ENCODE data around the gene TRIP13. TPM values are rescaled to one million over a fixed set of nuclear protein-coding genes. Genes with fewer than 3 reads are reported as not detected.

TRIP13 gene
- total and polyA plus RNA-seq, 2 of the 4 experiments (the other 2 are of a cell fraction) = 17.1 to 35.5 TPM

DNA sequence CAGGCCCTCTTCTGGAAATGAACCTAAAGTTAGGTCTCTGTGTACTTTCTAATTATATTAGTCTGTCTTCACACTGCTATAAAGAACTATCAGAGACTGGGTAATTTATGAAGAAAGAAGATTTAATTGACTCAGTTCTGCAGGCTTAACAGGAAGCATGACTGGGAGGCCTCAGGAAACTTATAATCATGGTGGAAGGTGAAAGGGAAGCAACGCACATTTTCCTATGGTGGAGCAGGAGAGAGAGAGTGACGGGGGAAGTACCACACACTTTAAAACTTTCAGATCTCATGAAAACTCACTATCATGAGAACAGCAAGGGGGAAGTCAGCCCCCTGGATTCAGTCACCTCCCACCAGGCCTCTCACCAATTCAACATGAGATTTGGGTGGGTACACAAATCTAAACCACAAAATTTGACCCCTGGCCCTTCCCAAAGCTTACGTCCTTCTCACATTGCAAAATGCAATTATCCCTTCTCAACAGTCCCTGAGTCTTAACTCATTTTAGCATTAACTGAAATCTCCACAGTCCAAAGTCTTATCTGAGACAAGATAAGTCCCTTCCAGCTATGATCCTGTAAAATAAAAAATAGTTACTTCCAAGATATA is 40.7 kb downstream of the TRIP13 start:
- H3K27ac ChIP-seq (ENCODE audit: insufficient read depth, low read length) = no peak overlapping the region
- H3K9ac ChIP-seq (ENCODE audit: low read depth, low read length) = no peak overlapping the region
- no peak for DNase-seq
- no peak overlapping the region for H2AK9ac ChIP-seq (replicated peaks; ENCODE audit: low read depth, low read length, poor library complexity)
- no peaks in the 10 kb centered on the region; the same call in 1 of the 2 replicates for H3K9me1 ChIP-seq (ENCODE audit: insufficient read depth, low read length)
- no peaks in the 10 kb centered on the region for H3K36me3 ChIP-seq (ENCODE audit: control insufficient read depth, insufficient read depth, low read length)
- no peak overlapping the region for H2BK15ac ChIP-seq (ENCODE audit: low read depth, low read length)
- peaks cover 7% of the 10 kb centered on the region; the same call in 1 of the 2 replicates for H3K4me1 ChIP-seq (ENCODE audit: control insufficient read depth, insufficient read depth, low read length)
- WGBS, 2 experiments (ENCODE audit: extremely low coverage in 2 of 2, insufficient read length in 1 of 2) = no CpG with 5 or more reads among the region's 3 CpGs
- no peak for ATAC-seq (ENCODE audit: low read depth)
- CTCF ChIA-PET = interaction anchor here (1.7 to 3.3 kb wide), 4 partner anchors 10 to 234 kb away, joined by 6 to 11 read pairs (median 9); no protein-coding TSS in a partner anchor
- dilution Hi-C loops (cut with HindIII; ENCODE audit: low sequenced_read_pairs, unreplicated experiment) = no loop called here
- no peak overlapping the region for H4K5ac ChIP-seq (ENCODE audit: low read depth, low read length)
- no peak for TF ChIP-seq MXI1 (IDR thresholded peaks at IDR 0.05; ENCODE audit: borderline replicate concordance, low read depth, low read length)
- TF ChIP-seq, protein P1, sequence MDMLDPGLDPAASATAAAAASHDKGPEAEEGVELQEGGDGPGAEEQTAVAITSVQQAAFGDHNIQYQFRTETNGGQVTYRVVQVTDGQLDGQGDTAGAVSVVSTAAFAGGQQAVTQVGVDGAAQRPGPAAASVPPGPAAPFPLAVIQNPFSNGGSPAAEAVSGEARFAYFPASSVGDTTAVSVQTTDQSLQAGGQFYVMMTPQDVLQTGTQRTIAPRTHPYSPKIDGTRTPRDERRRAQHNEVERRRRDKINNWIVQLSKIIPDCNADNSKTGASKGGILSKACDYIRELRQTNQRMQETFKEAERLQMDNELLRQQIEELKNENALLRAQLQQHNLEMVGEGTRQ (IDR thresholded peaks at IDR 0.05; ENCODE audit: low read depth, low read length) = no peak
- no peak for TF ChIP-seq RCOR1 (IDR thresholded peaks at IDR 0.05; ENCODE audit: insufficient replicate concordance, low read length)
- TF ChIP-seq, protein P2, sequence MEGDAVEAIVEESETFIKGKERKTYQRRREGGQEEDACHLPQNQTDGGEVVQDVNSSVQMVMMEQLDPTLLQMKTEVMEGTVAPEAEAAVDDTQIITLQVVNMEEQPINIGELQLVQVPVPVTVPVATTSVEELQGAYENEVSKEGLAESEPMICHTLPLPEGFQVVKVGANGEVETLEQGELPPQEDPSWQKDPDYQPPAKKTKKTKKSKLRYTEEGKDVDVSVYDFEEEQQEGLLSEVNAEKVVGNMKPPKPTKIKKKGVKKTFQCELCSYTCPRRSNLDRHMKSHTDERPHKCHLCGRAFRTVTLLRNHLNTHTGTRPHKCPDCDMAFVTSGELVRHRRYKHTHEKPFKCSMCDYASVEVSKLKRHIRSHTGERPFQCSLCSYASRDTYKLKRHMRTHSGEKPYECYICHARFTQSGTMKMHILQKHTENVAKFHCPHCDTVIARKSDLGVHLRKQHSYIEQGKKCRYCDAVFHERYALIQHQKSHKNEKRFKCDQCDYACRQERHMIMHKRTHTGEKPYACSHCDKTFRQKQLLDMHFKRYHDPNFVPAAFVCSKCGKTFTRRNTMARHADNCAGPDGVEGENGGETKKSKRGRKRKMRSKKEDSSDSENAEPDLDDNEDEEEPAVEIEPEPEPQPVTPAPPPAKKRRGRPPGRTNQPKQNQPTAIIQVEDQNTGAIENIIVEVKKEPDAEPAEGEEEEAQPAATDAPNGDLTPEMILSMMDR (conservative IDR thresholded peaks at IDR 0.05; ENCODE audit: low read depth, low read length) = no peak
- no peak for TF ChIP-seq BHLHE40 (IDR thresholded peaks at IDR 0.05; ENCODE audit: low read depth, low read length)
- TF ChIP-seq NFE2L2 (IDR thresholded peaks at IDR 0.05; ENCODE audit: low read depth, low read length) = no peak
- no peak for TF ChIP-seq MAFK (IDR thresholded peaks at IDR 0.05; ENCODE audit: low read depth, low read length)
- TF ChIP-seq RFX5 (IDR thresholded peaks at IDR 0.05; ENCODE audit: low read depth, low read length) = no peak
- TF ChIP-seq, protein P3, sequence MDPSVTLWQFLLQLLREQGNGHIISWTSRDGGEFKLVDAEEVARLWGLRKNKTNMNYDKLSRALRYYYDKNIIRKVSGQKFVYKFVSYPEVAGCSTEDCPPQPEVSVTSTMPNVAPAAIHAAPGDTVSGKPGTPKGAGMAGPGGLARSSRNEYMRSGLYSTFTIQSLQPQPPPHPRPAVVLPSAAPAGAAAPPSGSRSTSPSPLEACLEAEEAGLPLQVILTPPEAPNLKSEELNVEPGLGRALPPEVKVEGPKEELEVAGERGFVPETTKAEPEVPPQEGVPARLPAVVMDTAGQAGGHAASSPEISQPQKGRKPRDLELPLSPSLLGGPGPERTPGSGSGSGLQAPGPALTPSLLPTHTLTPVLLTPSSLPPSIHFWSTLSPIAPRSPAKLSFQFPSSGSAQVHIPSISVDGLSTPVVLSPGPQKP (IDR thresholded peaks at IDR 0.05; ENCODE audit: borderline replicate concordance, low read depth, low read length) = no peak
- TF ChIP-seq POLR2A (IDR thresholded peaks at IDR 0.05; ENCODE audit: low read depth, low read length) = no peak
- TF ChIP-seq MAZ (IDR thresholded peaks at IDR 0.05; ENCODE audit: borderline replicate concordance, low read depth, low read length) = no peak
- H3K27me3 ChIP-seq (ENCODE audit: control insufficient read depth, insufficient read depth, low read length) = peaks cover 44% of the 10 kb centered on the region
- no peaks in the 10 kb centered on the region for H4K20me1 ChIP-seq (ENCODE audit: insufficient read depth, low read length)
- no TSS peak for BruUV-seq (replicated peaks)
- H2AFZ ChIP-seq (replicated peaks; ENCODE audit: low read length, poor library complexity) = no peak overlapping the region
- no peaks in the 10 kb centered on the region for H3K9me3 ChIP-seq (ENCODE audit: control insufficient read depth, insufficient read depth, low read length)
- no peak overlapping the region for H3K4me2 ChIP-seq (ENCODE audit: low read depth, low read length)
- H3K4ac ChIP-seq (ENCODE audit: low read depth, low read length) = no peak overlapping the region
- H2BK120ac ChIP-seq (ENCODE audit: low read depth, low read length) = no peak overlapping the region
- H2BK5ac ChIP-seq (ENCODE audit: low read depth, low read length, poor library complexity, severe bottlenecking) = no peak overlapping the region
- H3K14ac ChIP-seq (replicated peaks; ENCODE audit: low read depth, low read length) = no peak overlapping the region
- H3K18ac ChIP-seq (ENCODE audit: low read depth, low read length) = no peak overlapping the region
- POLR2A ChIA-PET (ENCODE audit: unreplicated experiment) = no interaction called here
- intact Hi-C loops (cut with micrococcal nuclease) = no loop called here
- no peak overlapping the region for H4K91ac ChIP-seq (ENCODE audit: insufficient read depth, low read depth, low read length)
- no peak overlapping the region for H3K56ac ChIP-seq (ENCODE audit: extremely low read depth, insufficient read depth, low read length)
- no peak overlapping the region for H3K4me3 ChIP-seq (ENCODE audit: insufficient read depth, low read depth, low read length)
- in situ Hi-C loops (cut with MboI; ENCODE audit: low sequenced_read_pairs) = loop anchor here (10.0 kb wide), 3 partner anchors 201 to 711 kb away; no protein-coding TSS in a partner anchor
- H3K23ac ChIP-seq (ENCODE audit: low read depth, low read length) = no peak overlapping the region
- no peak overlapping the region for H4K8ac ChIP-seq (ENCODE audit: low read depth in 2 of 2, low read length in 2 of 2)
- no peaks in the 10 kb centered on the region for H3K79me1 ChIP-seq (ENCODE audit: low read depth in 1 of 2, low read length in 2 of 2)
- no peak overlapping the region for H2AK5ac ChIP-seq (ENCODE audit: low read depth, low read length)
- H2BK20ac ChIP-seq (ENCODE audit: low read depth, low read length) = no peak overlapping the region

Measured in IMR-90 (cell line).